HG02610 (cell line): ENCODE results near the gene WFIKKN2.
"Not testable (repeated sequence)": the region's sequence is repeated elsewhere in the genome, so short reads cannot be mapped to it uniquely, and the experiment has no call there.

Experiments
- ATAC-seq: cut with Tn5 transposase; IDR thresholded peaks from one replicate; pipeline ENCODE4 v1.9.1; 2021; ENCODE audit warnings: mild to moderate bottlenecking, moderate library complexity; ENCODE audit not compliant: unreplicated experiment

Gene WFIKKN2

DNA sequence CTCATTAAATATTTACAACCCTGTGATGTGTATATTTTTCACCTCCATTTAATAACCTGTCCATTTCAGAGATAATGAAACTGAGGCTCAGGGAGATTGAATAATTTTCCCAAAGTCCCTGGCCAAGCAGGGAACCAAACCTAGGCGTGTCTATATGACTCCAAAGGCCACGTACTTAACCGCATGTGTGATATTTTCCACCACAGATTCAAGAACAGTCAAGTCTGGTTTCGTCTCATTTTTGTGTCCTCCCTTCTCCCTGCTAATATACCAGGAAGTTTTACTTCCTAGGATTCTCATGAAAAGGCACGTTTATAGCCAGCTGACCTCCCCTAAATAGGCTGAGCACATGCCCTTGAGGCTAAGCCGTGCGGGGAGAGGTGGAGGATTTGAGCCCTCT is 15.3 kb downstream of the WFIKKN2 start:
- ATAC-seq, result no peak

DNA sequence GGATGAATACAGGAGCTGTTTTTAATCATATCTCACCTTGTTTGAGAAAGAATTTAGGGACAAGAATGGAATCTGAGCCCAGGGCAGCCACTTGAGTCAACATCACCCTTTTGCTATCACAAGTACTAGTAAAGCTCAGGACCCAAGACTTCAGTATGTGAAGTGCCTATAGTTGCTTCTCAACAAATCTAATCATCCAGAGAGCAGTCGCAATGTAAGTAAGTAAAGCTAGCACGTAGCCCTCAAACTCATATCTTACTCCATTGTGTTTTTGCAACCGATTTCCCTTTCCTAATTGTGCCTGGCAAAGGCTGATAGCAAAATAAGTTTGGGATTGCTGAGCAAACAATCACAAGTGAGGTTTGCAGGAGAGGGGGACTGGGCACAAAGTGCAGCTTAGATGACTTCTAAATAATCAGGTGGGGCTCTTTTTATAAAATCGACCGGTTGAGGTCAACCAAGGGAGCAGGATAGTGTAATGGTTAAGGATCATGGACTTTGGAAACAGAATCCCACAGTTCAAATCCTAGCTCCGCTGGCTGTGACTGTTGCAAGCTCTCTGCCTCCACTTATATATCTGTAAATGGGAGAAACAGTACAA is 17.7 kb downstream of the WFIKKN2 start:
- no peak for ATAC-seq

DNA sequence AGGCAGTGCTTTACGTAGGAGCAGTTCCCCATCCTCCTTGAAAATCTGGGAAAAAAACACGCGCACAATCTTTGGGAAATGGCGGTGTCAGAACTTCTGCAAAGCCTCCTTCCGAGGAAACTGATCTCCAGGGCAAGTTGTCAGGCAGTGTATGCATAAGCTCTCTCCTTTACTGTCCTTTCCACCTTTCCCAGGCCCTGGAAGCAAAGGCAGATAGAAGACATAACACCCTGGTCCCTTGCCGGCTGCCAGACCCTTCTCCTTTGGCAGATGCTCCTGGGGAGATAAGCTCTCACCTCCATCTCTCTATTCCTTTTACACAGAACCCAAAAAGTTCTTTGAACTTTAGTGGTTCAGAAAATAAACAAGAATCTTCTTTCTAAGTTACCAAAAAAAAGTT is 18.4 kb downstream of the WFIKKN2 start:
- ATAC-seq, result no peak

DNA sequence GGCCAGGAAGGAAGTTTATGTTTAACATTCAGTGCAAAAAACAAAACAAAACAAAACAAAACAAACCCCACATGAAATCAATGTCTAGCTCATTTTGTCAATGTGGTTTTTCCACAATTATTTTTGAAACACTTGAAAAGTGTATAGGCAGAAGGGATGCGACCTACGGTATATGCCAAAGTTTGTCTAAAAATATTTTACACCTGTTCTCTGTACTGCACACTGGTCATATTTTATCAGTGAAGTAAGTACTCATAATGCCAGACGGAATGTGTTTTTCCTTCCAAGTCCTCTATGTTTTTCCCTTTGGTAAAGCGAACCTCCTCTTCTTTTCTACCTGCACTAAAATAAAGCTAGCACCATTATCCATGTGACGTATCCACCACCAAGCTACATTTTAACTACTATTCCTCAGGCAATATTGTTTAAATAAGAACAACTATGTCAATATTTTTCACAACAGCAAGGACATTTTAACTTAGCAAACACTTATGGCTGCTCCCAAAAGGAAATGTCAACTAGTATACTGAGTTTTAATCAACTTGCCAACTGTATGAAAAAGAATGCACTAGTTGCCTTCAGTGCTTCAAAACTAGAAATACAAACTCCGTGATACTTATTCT is 20.4 kb downstream of the WFIKKN2 start:
- ATAC-seq, result no peak

GRCh38 chr17:50856431-50856830 is 21.0 kb downstream of the WFIKKN2 start:
- ATAC-seq, result no peak

GRCh38 chr17:50858486-50859225 is 23.3 kb downstream of the WFIKKN2 start:
- ATAC-seq, result no peak

GRCh38 chr17:50859727-50860126 is 24.3 kb downstream of the WFIKKN2 start:
- ATAC-seq, result not testable (repeated sequence)

GRCh38 chr17:50861334-50861676 is 25.9 kb downstream of the WFIKKN2 start:
- ATAC-seq, result no peak

DNA sequence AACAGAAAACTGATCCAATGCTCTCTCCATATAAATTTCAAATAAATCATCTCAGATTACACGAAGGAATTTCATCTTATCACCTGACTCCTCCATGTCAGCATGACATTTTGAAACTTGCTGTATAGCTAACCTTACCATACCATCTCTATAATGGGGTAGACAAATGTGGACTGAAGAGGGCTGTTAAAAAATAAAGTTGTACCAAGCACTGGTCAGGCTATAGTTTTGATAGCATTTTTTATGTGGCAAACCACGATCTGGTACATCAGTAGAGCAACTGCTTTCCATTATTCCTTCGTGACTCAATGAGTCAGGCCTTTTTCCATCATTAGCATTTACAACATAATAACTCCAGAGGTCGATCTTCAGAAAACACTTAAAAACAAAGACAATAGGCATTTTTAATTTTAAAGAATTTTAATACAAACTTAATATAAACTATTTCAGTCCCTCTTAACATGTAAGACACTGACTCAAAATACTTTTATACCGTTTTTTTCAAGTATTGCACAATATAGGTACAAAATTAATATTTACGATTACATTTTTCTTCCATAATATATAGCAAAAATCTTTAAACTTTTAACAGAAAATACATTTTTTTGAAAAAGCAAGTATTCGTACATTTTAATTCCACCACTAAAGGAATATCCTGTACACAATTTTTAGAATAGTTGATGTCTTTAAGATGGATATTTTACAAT is 26.6 kb downstream of the WFIKKN2 start:
- ATAC-seq, result no peak

GRCh38 chr17:50863221-50863843 is 27.9 kb downstream of the WFIKKN2 start:
- ATAC-seq, result no peak

GRCh38 chr17:50863931-50864330 is 28.5 kb downstream of the WFIKKN2 start:
- ATAC-seq, result no peak

- no peak for ATAC-seq
These were observed 29.3 kb downstream of the WFIKKN2 start for GRCh38 chr17:50864747-50865059.

DNA sequence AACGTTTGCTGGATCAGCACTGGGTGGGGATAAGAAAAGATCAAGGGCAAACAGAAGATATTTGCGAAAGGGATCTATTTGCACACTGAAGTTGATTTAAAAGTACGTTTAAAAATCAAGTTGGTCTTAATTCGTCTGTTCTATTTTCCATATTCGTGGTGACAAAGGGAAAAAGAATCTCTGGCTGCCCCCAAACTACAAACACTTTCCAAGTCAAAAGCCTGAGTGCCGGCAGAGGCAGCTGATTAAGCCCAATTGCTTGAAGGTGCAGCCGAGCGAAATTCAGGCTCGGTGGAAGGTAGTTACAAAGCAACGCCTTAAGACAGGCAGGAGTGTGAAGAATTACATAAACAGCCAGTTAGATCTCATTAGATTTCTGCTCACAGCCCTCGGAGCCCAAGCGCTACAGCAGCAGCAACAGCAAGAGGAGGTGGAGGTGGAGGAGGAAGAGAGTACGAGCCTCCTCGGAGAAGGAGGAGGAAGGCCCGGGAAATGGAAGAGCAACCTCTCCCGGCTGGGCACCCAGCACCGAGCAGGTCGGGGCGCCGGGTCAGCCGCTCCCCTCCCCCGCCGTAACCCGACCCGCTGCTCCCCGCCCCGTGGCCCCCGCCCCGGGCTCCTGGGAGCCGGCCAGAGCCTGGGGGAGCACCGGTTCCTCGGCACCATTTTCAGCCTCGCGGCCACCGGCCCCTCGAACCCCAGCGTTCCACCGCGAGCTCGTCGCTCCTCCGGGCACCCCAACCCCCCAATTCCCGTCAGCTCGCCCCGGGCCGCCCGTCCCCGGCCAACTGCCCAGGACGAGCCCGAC is 29.9 kb downstream of the WFIKKN2 start:
- ATAC-seq, result peak; percentile 0

DNA sequence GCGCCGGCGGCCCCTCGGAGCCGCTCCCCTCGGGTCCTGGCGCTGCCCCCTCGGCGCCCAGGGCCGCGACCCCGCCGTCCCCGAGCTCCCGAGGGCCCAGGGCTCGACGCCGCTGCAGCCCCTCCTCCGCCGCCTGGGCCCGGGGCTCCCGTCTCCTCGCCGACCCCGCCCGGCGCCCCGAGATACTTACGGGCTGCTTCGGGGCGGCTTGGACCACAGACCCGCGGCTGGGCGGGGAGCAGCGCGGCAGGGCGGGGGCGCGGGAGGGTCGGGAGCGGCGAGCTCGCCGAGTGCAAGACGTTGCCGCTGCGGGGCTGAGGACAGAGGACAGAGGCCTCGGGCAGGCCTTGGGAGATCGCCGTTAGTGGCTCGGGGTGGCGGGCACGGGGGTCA is 30.5 kb downstream of the WFIKKN2 start:
- peak; percentile 6 for ATAC-seq

DNA sequence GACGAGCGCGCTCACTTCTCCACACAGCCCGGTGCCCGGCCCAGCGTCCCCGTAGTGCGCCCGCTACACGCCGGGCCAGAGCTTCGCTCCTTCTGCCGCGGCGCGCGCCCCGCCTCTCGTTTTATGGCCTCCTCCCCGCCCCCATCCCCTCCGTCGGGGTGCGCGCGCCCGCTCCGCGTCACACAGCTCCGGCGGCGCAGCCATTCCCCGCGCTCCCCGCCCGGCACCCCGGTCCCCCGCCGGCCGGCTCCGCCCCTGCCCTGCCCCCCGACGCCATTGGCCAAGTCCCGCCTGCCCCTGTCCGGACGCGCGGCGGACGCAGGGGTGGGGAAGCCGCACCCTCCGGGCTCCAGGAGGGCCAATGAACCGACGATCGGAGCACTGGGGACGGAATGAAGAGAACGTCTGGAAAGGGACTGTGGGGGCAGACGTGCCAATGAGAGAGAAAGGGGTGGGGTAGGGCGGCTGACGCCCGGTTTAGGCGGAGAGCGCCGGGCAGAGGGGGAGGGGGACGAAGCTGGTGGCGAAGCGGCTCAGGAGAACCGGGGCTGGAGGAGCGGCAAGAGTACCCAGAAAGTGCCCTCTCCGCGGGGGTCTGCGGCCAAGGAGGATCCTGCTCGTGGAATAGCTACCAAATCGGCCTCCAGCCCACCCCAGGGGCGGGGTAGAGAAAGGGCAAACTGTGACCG is 31.0 kb downstream of the WFIKKN2 start, which contains the start of gene TOB1:
TOB1 (minus strand) TSS at position 94 of the 689 bp plus-strand sequence. CDS start 2,337 bp downstream, outside the sequence.
- ATAC-seq, result peak; percentile 75

DNA sequence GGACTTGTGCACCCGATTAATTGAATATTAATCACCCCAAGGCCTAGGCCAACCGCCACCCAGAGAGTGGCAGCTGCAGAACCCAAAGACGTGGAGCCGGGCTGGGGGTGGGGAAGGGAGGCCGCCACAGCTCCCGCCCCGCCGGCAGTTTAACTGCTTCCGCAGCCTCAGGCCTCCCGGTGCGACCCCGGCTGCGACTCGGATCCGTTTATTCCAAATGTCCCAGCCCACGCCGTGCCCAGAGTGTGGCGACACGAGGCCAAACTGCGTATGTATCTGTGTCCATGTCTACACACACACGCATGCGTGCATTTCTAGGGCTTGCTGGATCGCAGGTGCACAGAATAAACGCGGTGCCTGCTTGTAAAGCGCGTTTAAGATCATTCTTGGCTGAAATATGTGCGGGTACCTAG is 31.6 kb downstream of the WFIKKN2 start:
- ATAC-seq, result peak; percentile 12

DNA sequence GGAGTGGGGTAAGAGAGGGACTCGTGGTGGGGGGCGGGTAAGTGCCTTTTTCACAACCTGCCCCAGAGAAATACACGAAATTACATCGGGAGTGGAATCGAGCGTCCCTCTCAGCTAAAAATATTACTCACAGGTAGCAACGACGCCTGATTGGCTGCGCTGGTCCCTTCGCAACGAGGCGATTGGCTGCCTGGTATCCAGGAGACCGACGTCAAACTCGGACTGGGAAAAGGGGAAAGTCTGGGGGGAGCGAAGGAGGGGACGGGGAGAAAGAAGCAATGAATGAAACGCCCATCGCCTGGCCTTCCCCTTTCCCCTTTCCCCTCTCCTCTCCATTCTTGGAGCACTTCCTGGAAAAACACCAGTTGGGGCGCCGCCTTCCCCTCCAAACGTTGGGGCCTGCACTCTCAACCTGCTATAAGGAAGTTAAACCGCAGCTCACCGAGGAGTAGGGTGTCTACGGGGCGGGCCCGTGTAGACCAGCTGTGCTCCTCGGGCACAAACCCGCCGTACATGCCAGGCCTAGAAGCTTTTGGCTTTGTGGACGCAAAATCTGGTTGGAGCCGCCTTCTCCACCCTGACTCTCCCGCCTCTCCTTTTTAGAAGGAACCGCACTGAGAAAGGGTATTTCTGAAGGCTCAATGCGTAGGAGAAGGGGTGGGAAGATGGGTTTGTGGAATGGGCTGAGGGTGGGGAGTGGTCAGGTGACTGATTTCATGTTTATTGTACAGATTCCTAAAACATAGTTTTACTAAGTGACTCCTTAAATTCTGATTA is 32.2 kb downstream of the WFIKKN2 start:
- ATAC-seq, result peak; percentile 41

GRCh38 chr17:50868140-50868438 is 32.7 kb downstream of the WFIKKN2 start:
- ATAC-seq, result no peak

GRCh38 chr17:50868602-50869001 is 33.2 kb downstream of the WFIKKN2 start:
- ATAC-seq, result no peak
